Subcutaneous adipose tissue (tissue), 4 donors: ENCODE results near the gene LGR6. TPM values are rescaled to one million over a fixed set of nuclear protein-coding genes. Genes with fewer than 3 reads are reported as not detected.

Source experiments
- total RNA-seq, 4 donors: library from RNA; depleted of rRNA; stranded (reverse); fragments of >200 nt; gene quantifications; one replicate each; pipeline ENCODE4 v1.1.0, GENCODE V29; 2016
- TF ChIP-seq, protein P1 (sequence below): fragments of 450-650 bp; IDR thresholded peaks from one replicate; pipeline ENCODE4 v1.5.1; 2016; ENCODE audit warnings: low read depth, mild to moderate bottlenecking, control low read depth, antibody characterized with exemption, moderate library complexity

Gene LGR6
- total RNA-seq, 4 donors from 2014 or later, result not detected

- TF ChIP-seq, protein P1, sequence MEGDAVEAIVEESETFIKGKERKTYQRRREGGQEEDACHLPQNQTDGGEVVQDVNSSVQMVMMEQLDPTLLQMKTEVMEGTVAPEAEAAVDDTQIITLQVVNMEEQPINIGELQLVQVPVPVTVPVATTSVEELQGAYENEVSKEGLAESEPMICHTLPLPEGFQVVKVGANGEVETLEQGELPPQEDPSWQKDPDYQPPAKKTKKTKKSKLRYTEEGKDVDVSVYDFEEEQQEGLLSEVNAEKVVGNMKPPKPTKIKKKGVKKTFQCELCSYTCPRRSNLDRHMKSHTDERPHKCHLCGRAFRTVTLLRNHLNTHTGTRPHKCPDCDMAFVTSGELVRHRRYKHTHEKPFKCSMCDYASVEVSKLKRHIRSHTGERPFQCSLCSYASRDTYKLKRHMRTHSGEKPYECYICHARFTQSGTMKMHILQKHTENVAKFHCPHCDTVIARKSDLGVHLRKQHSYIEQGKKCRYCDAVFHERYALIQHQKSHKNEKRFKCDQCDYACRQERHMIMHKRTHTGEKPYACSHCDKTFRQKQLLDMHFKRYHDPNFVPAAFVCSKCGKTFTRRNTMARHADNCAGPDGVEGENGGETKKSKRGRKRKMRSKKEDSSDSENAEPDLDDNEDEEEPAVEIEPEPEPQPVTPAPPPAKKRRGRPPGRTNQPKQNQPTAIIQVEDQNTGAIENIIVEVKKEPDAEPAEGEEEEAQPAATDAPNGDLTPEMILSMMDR, result no peak
Measured at GRCh38 chr1:202278751-202279150, 85.2 kb downstream of the LGR6 start.

GRCh38 chr1:202279806-202280205, 86.2 kb downstream of the LGR6 start:
- TF ChIP-seq, protein P1, result no peak

GRCh38 chr1:202280595-202280994, 87.0 kb downstream of the LGR6 start:
- TF ChIP-seq, protein P1, result no peak

DNA sequence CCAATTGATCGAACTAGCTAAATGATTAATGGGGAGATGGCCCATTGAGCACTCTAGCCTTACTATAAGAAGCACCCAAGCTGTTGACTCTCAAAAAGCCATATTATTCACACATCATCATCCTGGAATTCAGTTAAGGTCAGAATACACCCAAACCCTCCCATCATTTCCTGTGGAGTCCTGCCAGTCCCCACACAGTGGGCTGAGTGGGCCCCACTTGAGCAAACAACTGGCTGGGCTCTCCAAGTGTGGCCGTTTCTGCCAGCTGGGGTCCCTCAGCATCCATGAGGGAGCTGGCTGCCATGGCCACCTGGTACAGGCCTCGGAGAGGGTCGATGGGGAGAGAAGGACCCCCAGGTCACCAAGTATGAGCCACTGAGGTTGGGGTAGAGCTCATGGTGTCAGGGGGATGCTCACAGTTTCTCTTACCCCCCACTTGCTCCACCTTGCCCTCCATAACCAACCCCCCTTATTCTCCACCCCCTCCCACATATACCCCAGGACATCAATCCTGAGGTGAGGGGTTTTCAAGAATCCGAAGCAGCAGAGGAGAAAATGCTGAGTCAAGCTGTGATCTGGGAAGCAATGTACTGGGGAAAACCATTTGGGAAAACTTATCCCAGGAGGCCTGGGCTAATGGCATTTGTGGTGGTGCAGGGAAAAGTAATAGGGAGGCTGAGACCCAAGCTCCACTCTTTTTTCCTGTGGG, 87.9 kb downstream of the LGR6 start:
- TF ChIP-seq, protein P1, result no peak

GRCh38 chr1:202282025-202282371, 88.4 kb downstream of the LGR6 start:
- TF ChIP-seq, protein P1, result no peak

DNA sequence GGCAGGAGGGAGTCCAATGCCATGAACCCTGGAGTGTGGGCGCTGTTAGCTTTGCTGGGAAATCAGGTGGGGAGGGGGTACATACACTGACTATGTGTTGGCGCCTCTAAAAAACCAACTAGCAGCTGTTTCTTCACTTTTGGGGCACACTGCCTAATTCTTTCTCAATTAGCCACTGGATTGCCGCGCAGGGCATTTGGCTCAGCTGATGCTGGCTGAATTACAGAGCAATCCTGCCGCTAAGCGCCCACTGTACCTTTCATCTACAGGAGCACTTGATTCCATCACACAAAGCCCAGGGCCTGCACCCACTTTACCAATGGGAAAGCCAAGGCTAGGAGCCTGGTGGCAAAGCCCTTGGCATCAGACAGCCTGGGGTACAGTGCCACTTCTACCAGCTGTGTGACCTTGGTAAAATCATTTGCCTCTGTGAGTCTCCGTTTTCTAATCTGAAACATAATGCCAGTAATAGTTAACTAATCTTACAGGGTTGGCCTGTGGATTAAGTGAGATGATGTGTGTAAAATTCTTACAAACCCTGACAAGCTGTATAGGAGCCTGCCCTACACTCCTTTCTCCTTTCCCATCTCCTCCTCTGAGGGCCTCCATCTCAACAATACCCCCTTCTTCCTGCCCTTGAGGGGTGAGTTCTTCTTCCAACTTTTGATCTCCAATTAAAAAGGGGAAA, 89.1 kb downstream of the LGR6 start:
- TF ChIP-seq, protein P1, result no peak

DNA sequence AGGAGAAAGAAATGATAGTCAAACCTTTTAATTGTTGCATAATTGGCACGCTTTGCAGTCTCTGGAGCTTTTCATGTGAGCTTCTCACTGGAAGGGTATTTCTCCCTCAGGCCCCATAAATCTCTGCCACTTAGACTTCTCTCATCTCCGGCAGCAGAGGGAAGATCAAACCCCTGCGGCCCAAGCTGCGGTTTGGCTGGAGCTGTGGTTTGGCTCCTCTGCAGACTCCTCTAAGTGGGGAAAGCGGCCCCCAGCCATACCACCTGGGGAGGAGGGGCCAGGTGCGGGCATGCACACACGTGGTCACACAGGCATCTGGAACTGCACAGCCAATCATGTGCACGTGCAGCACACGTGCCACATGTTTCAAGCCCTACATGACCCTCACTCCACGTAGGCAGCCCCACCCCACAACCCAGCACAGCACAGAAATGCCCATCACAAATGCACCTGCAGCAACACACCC, 89.8 kb downstream of the LGR6 start:
- TF ChIP-seq, protein P1, result no peak
